Colon (tissue), 2 donors: ENCODE results near the gene LDLRAD3.

Experiments used
- FAIRE-seq: peaks from 2 replicates; lab custom pipeline; 2012; peaks lifted over from hg19 to GRCh38; lab: Jason Lieb, UNC
- donor health status: control.
- donor health status: control.

Gene LDLRAD3

DNA sequence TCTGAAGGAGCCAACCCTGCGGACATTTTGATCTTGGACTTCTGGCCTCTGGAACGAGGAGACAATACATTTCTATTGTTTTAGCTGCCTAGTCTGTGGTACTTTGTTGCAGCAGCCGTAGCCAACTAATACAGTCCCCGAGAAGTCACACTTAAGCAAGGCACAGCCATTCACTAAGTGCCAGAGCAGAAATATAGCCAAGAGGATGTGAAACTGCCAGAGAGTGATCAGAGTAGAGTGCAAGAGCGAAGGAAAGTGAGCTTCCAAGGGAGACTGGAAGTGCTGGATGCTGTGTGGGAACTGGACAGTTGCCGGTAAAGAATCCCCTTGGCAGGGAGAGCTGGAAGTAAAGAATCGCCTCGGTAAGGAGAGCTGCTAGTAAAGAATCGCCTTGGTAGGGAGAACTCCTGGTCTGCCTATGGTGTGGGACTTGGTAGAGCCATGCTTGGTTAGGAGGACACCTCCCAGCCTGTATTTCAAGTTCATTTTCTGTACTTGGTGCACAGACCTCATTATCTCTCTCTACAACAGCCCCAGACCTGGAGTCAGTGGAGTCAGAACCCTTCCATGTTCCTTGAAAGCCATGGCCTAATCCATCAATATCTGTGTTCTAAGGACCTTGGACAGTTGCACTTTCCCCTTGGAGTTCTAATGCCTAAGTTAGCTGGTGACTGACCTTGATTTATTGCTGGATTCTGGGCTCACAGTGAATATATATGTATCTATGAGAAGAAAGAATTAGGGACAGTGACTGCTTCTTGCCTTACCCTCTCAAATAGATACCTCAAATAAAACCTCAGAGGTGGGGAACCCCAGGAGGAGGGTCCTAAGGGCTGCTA is 162.1 kb downstream of the LDLRAD3 start:
- FAIRE-seq, result no peak

DNA sequence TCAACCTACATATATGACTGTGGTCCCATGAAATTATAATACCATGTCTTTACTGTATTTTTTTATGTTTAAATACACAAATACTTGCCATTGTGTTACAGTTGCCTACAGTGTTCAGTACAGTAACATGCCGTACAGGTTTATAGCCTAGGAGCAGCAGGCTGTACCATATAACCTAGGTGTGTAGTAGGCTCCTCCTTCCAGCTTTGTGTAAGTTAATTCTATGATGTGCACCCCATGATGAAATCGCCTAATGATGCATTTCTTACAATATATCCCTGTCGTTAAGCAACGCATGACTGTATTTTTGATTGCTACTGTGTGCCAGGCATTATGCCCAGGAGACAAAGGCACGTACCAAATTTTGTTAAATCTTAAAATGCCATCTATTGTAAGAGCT is 163.7 kb downstream of the LDLRAD3 start:
- no peak for FAIRE-seq

DNA sequence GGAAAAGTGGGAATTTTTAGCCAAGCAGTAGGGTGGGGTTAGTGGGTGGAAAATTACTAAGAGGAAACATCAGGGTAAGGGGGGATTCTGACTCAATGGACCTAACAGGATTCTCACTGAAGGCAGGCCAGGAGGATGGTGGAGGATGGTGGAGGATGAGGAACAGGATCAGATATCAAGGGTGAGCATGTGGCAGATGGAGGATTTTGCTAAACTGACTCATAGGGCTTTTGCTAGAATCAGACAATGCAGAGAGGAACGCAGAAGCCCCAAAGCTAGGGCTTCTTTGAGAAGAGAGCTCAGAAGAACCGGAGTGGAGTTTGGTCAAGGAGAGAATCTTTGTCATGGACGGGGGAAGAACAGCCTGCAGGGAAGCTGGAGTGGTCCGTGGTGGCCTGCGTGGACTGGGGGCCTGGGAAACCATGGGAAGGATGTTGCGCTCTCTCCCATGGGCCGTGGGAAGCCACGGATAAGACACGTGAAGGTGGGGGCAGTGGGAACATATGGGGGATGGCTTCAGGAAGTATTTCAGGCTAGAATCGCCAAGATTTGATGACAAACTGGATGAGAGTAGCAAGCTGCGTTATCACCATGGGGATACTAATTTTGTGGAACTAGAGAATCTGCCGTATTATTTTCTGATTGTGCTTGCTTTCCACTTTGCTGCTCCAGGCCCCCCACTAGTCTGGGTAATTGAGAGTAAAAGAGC is 165.2 kb downstream of the LDLRAD3 start:
- no peak for FAIRE-seq

DNA sequence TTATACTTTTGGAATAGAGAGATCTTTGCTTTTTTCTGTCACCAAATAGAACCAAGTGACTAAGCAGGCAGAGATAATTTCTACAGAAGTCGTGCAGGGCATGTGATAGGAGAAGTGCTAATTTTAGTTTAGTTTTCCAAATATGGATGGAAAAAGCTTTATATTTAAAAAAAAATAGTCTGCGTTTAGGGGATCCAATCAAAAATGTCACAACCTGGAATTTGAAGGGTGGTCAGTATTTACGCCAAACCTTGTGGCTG is 165.7 kb downstream of the LDLRAD3 start:
- no peak for FAIRE-seq

DNA sequence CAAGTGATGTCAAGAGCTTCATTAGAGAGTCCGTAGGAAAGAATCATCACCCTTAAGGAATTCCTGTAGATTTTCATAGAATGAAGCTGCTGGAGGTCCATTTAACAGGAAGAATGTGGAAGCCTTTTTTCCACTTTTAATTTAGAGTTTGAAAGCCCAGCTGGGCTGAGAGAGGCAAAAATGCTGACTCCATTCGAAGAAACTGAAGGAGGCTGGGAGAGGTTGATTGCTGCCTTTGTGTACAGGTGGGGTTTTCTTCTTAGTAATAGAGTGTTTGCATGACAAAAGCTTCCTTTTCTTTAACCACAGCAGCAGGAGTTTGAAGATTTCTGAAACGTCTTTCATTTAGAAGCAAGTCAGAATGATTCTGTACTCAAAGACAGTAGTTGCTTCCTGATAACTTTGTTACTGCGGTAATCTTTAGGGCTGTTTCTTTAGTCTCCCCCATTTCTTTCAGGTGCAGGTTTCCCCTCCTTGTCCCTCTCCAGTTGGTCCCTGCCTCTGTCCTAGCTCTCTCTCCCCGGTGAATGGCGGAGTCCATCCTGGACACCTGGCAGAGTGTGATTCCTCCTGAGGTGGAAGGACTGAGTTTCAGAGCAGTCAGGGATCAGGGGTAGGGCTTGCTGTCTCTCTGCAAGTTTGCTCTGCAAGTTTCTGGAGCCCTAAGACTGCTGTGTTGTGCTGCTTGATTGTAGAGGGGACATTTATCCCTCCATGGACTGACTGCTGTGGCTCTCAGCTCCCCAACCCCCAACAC is 166.2 kb downstream of the LDLRAD3 start:
- FAIRE-seq, result no peak

DNA sequence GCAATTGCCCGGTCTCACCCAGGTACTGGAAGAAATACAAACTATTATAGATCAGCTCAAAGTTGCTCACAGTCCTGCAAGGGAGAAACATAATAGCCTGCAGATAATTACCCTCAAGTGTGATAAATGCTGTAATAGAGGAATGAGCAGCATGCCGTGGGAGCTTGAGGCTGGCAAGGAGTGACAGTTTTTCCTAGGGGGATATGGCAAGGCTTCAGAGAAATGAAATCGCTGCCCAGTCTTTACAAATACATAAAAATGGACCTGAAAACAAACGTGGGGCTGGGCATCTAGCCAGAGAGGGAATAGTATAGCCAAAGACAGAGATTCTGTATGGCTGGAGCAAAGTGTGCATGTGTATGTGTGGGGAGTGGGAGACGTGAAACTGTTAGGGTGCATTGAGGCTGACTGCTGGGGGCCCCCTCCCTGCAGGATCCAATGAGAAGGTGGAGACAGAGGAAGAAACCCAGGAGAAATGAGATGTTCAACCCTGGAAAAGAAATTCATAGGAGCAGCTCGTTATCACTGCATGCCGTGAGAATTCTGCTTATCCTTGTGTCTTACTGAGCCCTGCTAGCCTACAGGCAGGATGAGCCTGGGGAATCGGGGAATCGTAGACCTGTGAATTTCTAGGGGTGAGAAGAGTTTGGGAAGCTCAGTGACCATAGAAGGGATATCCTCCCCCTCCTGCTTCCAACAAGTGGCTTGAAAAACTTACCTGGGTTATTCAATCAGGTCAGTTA is 167.0 kb downstream of the LDLRAD3 start:
- FAIRE-seq, result no peak

DNA sequence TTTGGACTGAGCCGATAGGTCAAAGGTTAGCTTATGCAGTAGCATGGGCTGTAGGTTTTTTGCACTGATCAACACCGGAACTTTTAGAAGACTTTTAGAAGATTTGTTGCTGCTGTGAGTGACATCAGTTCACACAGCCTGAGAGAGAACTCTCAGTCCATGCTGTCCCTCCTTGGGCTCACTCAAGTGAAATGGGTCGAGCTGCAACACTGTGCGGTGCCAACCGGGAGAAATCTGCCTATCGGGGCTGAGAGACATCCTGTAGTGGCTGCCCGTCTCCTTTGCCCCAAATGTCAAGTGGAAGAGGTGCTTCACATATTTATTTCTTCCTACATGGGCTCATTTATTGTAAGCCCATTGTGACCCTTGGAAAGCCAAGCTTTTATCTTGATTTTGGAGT is 170.2 kb downstream of the LDLRAD3 start:
- no peak for FAIRE-seq

DNA sequence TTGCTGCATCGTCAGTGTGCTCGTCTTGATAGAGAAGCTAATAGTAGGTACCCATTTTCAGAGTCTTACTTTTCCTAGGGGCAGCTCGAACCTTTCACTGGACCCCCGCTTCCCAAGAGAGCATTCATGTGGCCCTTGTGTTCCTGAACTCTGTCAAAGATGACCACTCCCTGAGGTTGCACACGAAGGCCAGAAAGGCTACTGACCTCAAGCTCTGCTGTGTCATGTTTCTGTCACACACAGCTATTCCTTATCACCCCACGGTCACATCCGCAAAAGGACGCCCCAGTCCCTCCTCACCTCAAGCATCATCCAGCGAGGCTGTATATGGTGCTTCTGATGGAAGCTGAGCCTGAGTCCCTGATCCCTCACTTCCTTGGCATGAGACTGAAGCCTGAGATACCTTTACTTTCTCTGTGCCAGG is 171.5 kb downstream of the LDLRAD3 start:
- FAIRE-seq, result no peak

DNA sequence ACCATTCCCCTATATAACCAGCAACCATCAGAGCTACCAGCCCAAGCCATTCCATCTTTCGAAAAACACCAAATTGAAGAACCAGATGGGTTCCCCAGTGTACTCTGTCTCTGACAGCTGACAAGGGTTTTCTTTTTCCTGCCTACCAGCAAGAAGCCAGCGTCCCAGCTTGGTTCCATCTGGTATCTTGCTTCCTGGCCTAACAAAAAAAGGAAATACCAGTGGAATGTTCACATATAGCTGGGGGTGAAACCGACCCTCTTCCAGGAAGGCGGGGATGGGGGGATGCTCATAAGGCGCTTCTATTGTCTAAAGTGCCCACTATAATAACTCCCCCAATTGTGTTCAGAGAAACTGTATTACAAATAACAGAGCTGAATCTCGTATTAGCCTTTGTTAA is 172.3 kb downstream of the LDLRAD3 start:
- FAIRE-seq, result no peak

DNA sequence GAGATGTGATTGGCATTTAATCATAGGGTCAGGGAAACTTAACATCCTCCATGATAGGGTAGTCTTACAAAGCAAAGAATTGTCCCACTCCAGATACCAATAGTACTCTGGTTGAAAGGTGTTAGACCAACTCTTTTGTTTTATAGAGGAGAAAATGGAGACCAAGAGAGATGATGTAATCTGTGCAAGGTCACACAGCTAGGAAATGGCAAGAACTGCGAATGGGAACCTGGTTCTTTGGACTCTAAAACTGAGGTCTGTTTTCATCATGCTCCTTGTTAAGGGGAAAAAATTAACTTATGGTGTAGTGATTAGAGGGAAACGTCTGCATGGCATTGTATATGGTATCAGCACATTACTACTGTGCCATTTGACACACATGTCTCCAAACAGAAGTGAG is 174.2 kb downstream of the LDLRAD3 start:
- no peak for FAIRE-seq

DNA sequence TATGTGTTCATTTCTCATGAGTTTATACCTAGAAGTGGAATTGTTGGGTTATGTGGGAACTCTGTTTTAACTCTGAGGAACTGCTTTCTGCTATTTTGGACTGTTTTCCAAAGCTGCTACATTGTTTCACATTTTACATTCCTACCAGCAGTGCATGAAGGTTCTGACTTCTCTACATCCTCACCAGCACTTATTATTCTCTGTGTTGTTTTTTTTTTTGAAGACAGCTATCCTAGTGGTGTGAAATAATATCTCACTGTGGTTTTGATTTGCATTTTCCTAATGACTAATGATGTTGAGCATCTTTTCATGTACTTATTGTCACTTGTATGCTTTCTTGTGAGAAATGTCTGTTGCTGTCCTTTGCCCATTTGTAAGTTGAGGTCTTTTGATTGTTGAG is 175.4 kb downstream of the LDLRAD3 start:
- FAIRE-seq, result no peak

DNA sequence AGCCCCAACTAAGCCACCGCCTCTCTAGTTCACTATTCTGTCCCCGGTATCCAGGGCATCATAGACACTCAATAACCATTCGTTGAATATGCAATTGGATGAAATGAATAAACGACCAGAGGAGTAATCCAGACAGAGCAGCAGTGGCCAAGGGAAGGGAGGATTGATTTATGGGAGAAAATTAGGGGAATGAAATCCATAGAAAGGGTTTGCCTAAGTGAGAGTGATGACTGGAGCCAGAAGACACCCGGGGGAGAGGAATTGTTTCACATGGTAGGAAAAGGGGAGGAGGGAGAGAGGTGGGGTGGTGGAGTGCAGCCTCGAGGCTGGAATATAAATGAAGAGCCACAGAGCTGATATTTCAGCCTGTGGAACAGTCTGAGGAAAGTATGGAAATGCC is 177.2 kb downstream of the LDLRAD3 start:
- FAIRE-seq, result no peak

DNA sequence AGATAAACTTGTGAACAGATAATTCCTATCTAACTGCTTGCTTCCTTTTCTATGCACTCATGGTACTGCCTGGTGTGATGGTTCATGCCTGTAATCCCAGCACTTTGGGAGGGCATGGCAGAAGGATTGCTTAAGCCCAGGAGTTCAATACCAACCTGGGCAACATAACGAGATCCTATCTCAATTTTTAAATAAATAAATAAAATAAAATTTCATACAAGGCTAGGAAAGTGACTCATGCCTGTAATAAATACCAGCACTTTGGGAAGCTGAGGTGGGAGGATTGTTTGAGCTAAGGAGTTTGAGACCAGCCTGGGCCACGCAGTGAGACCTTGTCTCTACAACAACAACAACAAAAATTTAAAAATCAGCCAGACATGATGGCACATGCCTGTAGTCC is 178.8 kb downstream of the LDLRAD3 start:
- no peak for FAIRE-seq

DNA sequence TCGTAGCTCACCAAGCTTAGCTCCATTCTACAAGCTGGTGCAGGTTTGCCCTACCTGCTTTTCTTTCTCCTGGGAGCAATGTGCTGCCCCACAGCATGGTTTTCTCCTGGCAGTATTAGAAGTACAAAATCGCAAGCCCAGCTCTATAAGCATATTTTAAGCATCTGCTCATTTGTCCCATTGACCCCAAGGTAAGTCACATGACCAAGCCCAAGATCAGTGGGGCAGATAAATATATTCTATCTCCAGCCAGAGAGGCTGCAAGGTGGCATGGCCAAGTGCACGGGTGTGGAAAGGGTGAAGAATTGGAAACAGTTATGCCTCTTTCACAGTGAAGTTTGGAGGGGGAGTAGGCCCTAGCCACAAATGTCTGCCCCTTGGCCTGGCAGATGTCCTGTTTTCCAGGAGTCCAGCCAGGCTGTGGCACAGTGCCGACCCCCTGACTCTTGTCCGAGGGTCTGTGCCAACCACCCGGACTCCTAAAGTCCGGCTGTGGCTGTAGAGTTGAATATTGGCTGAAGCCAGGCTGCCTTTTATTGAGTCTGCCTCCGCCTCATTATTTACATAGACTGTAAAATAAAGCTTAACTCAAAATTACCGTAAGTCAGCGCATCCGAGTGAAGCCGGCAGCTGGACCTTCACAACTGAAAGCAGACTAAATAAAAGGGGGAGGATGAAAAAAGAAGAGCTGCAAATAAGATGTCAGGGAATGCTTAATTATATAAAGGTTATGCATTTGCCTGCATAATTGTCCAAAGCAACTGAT is 179.7 kb downstream of the LDLRAD3 start:
- FAIRE-seq, result no peak

DNA sequence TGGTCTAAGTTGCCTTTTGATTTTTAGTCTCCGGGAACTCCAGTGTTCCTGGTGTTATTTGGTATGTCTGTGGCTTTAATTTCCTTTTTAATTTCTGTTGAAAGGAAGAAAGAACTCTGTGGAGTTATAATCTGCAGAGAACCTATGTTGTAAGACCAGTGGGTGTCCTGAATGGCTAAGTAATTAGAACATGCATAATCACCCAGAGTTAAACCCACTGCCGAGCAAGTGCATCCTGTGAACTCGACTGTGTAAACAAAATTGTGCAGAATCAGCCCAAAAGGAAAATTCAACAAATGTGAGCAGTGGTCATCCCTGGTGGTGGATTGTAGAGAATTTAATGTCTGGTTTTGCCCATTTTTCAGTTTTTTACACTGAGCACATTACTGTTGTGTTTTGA is 182.8 kb downstream of the LDLRAD3 start:
- FAIRE-seq, result no peak

DNA sequence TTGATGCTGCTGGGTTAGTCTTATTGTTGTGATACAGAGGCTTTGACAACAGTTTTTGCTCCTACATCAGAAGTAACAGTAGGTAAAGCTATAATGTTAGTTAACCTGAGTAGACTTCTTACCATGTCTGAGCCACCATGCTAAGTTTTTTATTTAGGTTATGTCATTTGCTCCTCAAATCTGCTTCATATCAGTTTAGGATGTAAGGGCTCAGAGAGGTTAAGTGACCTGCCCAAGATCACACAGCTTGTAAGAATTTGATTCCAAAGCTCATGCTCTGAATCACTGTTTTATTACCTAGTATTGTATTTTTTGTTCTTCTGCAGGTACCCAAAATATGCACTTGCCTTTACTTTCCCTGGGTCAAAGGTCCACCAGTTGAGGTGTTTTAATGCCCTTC is 183.7 kb downstream of the LDLRAD3 start:
- no peak for FAIRE-seq

DNA sequence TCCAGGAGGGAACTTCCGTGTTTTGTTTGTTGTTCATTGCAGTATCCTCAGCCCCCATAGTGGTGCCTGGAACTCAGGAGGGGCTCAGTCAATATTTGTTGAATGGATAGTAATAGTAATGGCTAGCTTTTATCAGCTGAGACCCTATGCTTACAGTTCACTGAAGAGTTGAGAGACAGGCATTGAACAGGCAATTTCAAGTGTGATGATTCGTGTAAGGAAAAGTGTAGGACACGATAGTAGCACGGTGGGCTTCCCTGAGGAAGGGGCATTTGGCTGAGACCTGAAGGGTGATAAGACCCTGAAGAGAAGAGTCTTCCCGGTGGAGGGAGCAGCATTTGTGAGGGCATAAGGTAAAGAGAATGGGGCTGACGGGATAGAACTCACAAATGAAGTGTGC is 186.1 kb downstream of the LDLRAD3 start:
- no peak for FAIRE-seq

DNA sequence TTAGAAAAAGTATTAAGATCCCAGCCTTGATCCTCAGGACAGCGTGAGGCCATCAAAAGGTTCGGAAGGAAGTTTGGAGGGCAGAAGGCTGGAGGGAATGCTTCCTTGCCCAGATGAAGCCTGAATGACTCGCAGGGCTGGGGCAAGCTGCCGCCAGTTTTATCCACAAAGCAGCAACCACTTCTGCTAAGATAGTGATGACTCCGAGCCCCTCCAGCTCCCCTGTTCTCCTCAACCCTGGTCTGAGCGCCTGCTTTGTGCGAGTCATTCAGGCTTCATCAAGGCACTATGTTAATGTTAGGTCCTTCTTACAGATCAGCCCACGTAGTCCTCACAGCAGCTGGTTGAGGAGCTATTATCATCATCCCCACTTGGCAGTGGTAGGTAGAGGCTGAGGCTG is 186.5 kb downstream of the LDLRAD3 start:
- no peak for FAIRE-seq

DNA sequence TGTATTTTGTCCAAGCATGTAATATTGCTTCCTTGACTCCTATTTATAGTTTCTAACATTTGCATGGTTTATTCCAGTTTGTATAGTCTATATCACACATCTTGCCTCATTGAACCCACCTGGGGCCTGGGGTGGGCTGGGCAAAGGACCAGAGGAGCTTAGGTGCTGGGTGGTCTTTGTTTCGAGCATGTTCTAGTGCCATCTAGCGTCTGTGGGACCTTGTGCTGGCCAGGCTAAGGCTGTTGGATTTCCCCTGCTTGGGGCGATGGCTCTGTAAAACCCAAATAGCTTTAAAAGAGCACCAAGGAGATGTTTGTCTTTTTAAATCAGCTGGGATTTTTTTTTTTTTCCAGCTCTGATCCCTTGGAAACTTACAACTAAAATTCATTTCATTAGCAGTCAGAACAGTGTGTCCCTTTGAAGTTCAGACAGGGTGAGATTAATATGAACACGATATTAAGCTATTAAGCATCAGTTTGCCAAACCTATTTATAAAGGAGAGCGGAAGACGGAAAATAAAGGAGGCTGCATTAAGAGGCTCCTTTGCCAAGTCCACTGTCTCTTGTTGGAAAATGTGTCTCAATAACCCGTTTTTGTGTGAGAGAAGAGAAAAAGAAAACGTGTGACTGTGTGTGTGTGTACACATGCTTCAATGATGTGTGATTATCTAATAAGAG is 188.0 kb downstream of the LDLRAD3 start:
- FAIRE-seq, result no peak

DNA sequence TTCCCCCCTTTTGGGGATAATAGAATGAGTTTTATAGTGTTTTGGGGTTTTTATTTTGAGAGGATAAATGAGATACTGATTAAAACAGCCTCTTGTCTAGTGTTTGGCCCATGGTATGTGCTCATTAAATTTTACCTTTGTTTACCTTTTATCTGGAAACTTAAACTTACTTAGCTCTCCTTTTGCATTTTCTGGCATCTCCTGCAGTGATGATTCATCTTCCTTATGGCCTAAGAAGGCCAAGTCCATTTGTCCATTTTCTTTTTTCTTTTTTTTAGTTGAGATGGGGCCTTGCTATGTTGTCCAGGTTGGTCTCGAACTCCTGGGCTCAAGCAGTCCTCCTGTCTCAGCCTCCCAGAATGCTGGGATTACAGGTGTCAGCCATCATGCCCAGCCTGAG is 189.1 kb downstream of the LDLRAD3 start:
- FAIRE-seq, result no peak

DNA sequence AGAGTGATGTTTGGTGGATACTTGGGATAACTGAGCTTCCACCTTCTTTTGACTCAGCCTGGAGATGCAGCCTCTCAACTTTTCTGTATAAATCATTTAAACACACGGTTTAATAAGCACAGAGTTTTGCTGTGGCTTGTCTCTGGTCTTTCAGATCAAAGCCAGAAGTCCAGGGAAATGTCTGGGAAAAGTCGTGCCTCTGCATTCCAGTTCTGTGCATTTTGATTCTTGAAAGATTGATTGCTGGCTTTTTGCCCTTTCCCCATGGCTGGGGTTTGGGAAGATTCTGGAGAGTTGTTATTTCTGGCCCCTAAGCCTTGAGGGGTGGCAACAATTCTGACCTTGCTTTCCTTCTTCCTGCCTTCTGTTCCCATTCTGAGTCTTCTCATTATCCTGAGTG is 191.2 kb downstream of the LDLRAD3 start:
- no peak for FAIRE-seq
